Astrocyte (in vitro differentiated cells and primary cell): Measurements from ENCODE around the gene C10orf90.

Source experiments
- CTCF ChIP-seq: IDR thresholded peaks from 2 replicates; pipeline ENCODE4 v1.5.1; 2011; ENCODE audit warnings: low read depth, mild to moderate bottlenecking, inconsistent platforms, low read length, moderate library complexity; ENCODE audit not compliant: insufficient read depth
- EZH2 ChIP-seq: IDR thresholded peaks from 2 replicates; pipeline ENCODE4 v1.6.1; 2012; ENCODE audit warnings: mild to moderate bottlenecking, low read length, inconsistent platforms; ENCODE audit not compliant: insufficient read depth

DNA sequence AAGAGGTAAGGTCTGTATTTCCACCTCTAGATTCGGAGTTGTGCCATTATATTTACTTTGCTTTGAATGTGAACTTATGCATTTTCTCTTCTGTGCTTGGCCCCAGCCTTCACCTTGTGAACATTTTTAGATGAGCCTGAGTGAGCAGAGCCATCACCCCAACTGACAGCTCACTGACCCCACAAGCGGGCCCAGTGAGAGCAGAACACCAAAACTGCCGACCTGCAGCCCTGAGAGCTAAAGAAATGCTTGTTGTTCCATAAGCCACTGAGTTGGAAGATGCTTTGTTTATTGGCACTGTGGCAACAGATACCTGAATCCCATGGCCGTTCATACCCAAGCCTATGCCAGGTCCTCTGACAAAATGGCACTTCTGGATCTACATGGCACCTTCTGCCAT, 37.8 kb downstream of the C10orf90 start:
- TF ChIP-seq EZH2 (no peak), CTCF (no peak)
